Caco-2 (cell line): ENCODE measurements around the gene CYTH4. TPM values are rescaled to one million over a fixed set of nuclear protein-coding genes. Genes with fewer than 3 reads are reported as not detected.

Experiments
- BruUV-seq: library from RNA; stranded (reverse); fragments of 400-500 nt; replicated peaks from 2 replicates; lab custom pipeline; 2021; lab: Mats Ljungman, UMichigan
- CTCF ChIA-PET: fragments of 300-600 bp; sonication (Branson Sonifier 250); formaldehyde crosslinking; loops from one replicate; lab custom pipeline; 2022; ENCODE audit warnings: antibody characterized with exemption; lab: Charles Lee
- POLR2A ChIA-PET: fragments of 300-600 bp; sonication (Branson Sonifier 250); formaldehyde crosslinking; loops from one replicate; lab custom pipeline; 2022; ENCODE audit warnings: antibody characterized with exemption; lab: Charles Lee
- DNase-seq, 2 experiments: peaks; one replicate each; pipeline versions ENCODE4 v3.0.0 to v3.0.0-alpha.2; 2020 to 2022
- H3K27me3 ChIP-seq: replicated peaks from 2 replicates; pipeline ENCODE4 v1.6.0; 2011; ENCODE audit warnings: low read length; ENCODE audit not compliant: control insufficient read depth, insufficient read depth
- H3K36me3 ChIP-seq: 2 replicates; pipeline ENCODE4 v1.5.1; 2011; ENCODE audit warnings: low read length; ENCODE audit not compliant: control insufficient read depth, insufficient read depth
- H3K4me1 ChIP-seq: fragments of 250-450 bp; sonication (Bioruptor Pico); 2 replicates; pipeline ENCODE4 v1.5.1; 2020; ENCODE audit warnings: mild to moderate bottlenecking
- H3K4me3 ChIP-seq: 2 replicates; pipeline ENCODE4 v1.5.1; 2011; ENCODE audit warnings: low read depth, mild to moderate bottlenecking, control low read depth, low read length
- H3K9me3 ChIP-seq: fragments of 250-450 bp; sonication (Bioruptor Pico); 2 replicates; pipeline ENCODE4 v1.5.1; 2020; ENCODE audit warnings: mild to moderate bottlenecking, moderate library complexity
- H3K27ac Mint-ChIP-seq: one replicate; pipeline ENCODE4 v1.8.0; 2022; ENCODE audit warnings: mixed read lengths; ENCODE audit not compliant: unreplicated experiment
- H3K27me3 Mint-ChIP-seq: one replicate; pipeline ENCODE4 v1.8.0; 2022; ENCODE audit warnings: mixed read lengths; ENCODE audit not compliant: insufficient read depth, unreplicated experiment
- H3K36me3 Mint-ChIP-seq: one replicate; pipeline ENCODE4 v1.8.0; 2022; ENCODE audit warnings: mild to moderate bottlenecking, mixed read lengths; ENCODE audit not compliant: insufficient read depth, unreplicated experiment
- H3K4me1 Mint-ChIP-seq: one replicate; pipeline ENCODE4 v1.8.0; 2022; ENCODE audit warnings: low read depth, mixed read lengths; ENCODE audit not compliant: unreplicated experiment
- H3K4me3 Mint-ChIP-seq: one replicate; pipeline ENCODE4 v1.8.0; 2022; ENCODE audit warnings: mild to moderate bottlenecking, moderate library complexity, mixed read lengths; ENCODE audit not compliant: unreplicated experiment
- H3K9me3 Mint-ChIP-seq: one replicate; pipeline ENCODE4 v1.8.0; 2022; ENCODE audit warnings: mixed read lengths; ENCODE audit not compliant: unreplicated experiment
- CTCF ChIP-seq, 2 experiments: fragments of 200-600 bp in 1 of 2; IDR thresholded peaks; 1 replicate in 1 of 2; 2 replicates in 1 of 2; pipeline versions ENCODE4 v1.5.1 to v1.8.0; 2011 to 2022; ENCODE audit warnings: antibody characterized with exemption in 1 of 2, control low read depth in 1 of 2, inconsistent platforms in 1 of 2, low read depth in 1 of 2, low read length in 1 of 2, mild to moderate bottlenecking in 1 of 2, moderate library complexity in 1 of 2; ENCODE audit not compliant: insufficient read depth in 1 of 2, severe bottlenecking in 1 of 2, unreplicated experiment in 1 of 2
- intact Hi-C: fragments of 100-400 bp; cut with micrococcal nuclease; formaldehyde crosslinking; loops from one replicate; pipeline ENCODE4 v1.10.0; 2022; ENCODE audit not compliant: unreplicated experiment
- total RNA-seq: library from RNA; stranded (reverse); gene quantifications from 2 replicates; pipeline ENCODE4 v1.2.3, GENCODE V29; 2022

Gene CYTH4
- total RNA-seq, 1 experiment from 2014 or later: not detected

GRCh38 chr22:37258753-37259401, 23.4 kb upstream of the CYTH4 start:
- Histone ChIP-seq H3K36me3 (no peaks in the 10 kb centered on the region), H3K4me1 (no peaks in the 10 kb centered on the region), H3K9me3 (peaks cover 2% of the 10 kb centered on the region; the same call in 1 of the 2 replicates), H3K4me3 (no peak overlapping the region), H3K27me3 (no peaks in the 10 kb centered on the region; the same call in 1 of the 2 replicates)
- no peak for DNase-seq
- no peak for TF ChIP-seq CTCF (IDR thresholded peaks at IDR 0.05; ENCODE audit: insufficient read depth in 1 of 2, low read depth in 1 of 2, low read length in 1 of 2, severe bottlenecking in 1 of 2, unreplicated experiment in 1 of 2)
- ChIA-PET CTCF (interaction anchor here (1.8 to 2.6 kb wide), 2 partner anchors 33 to 197 kb away, joined by 3 to 10 read pairs; no protein-coding TSS in a partner anchor), POLR2A (no interaction called here)
- Mint-ChIP-seq H3K4me1 (no peaks in the 10 kb centered on the region), H3K9me3 (no peaks in the 10 kb centered on the region), H3K27ac (no peak overlapping the region), H3K27me3 (peaks cover 8% of the 10 kb centered on the region), H3K4me3 (no peak overlapping the region), H3K36me3 (no peaks in the 10 kb centered on the region)
- intact Hi-C loops: no loop called here
- no TSS peak for BruUV-seq

DNA sequence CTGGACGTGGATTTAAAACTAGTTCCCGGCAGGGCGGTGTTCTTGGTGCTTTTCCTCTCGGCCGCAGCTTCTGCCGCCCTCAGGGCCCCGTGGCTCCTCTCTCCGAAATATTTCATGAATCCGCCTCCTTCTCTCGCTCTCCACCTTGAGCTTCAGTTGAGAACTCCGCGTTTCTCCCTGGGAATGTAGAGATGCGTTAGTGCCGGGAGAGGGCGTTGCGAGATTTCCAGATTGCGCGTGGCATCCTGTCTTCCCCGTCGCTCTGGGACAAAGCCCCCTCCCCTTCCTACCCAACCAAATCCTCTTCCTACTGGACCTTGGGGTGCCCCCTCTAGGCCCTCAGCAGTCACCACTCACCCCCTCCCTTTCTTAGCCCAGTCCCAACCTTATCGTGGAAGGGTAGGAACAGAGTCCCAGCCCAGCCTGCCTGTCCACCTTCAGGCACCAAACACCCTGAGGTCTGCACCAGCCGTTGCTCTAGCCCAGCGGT, 22.7 kb upstream of the CYTH4 start:
- CTCF ChIA-PET: interaction anchor here (1.8 to 2.6 kb wide), 2 partner anchors 34 to 196 kb away, joined by 3 to 10 read pairs; no protein-coding TSS in a partner anchor
- DNase-seq: no peak
- Mint-ChIP-seq H3K4me3 (no peak overlapping the region), H3K27ac (no peak overlapping the region), H3K4me1 (no peaks in the 10 kb centered on the region), H3K36me3 (no peaks in the 10 kb centered on the region), H3K27me3 (peaks cover 8% of the 10 kb centered on the region), H3K9me3 (peaks cover 3% of the 10 kb centered on the region)
- POLR2A ChIA-PET: no interaction called here
- intact Hi-C loops: loop anchor here (2.0 kb wide), 1 partner anchor 93 kb away; no protein-coding TSS in a partner anchor
- no TSS peak for BruUV-seq
- Histone ChIP-seq H3K9me3 (peaks cover 9% of the 10 kb centered on the region; the same call in 1 of the 2 replicates), H3K4me3 (no peak overlapping the region), H3K36me3 (no peaks in the 10 kb centered on the region), H3K4me1 (no peaks in the 10 kb centered on the region), H3K27me3 (no peaks in the 10 kb centered on the region; the same call in 1 of the 2 replicates)
- no peak for TF ChIP-seq CTCF (IDR thresholded peaks at IDR 0.05; ENCODE audit: insufficient read depth in 1 of 2, low read depth in 1 of 2, low read length in 1 of 2, severe bottlenecking in 1 of 2, unreplicated experiment in 1 of 2)

GRCh38 chr22:37260155-37260795, 22.0 kb upstream of the CYTH4 start:
- POLR2A ChIA-PET: no interaction called here
- Histone ChIP-seq H3K36me3 (no peaks in the 10 kb centered on the region), H3K4me3 (no peak overlapping the region), H3K27me3 (no peaks in the 10 kb centered on the region; the same call in 1 of the 2 replicates), H3K4me1 (no peaks in the 10 kb centered on the region), H3K9me3 (peaks cover 11% of the 10 kb centered on the region; the same call in 1 of the 2 replicates)
- TF ChIP-seq CTCF (IDR thresholded peaks at IDR 0.05; ENCODE audit: insufficient read depth in 1 of 2, low read depth in 1 of 2, low read length in 1 of 2, severe bottlenecking in 1 of 2, unreplicated experiment in 1 of 2): no peak
- no TSS peak for BruUV-seq
- no peak for DNase-seq
- CTCF ChIA-PET: interaction anchor here (0.5 to 2.6 kb wide), 4 partner anchors 12 to 195 kb away, joined by 3 to 10 read pairs (median 3); no protein-coding TSS in a partner anchor
- H3K4me1 Mint-ChIP-seq: no peaks in the 10 kb centered on the region
- H3K27ac Mint-ChIP-seq: no peak overlapping the region
- intact Hi-C loops: loop anchor here (2.0 kb wide), 1 partner anchor 93 kb away; no protein-coding TSS in a partner anchor
- H3K9me3 Mint-ChIP-seq: peaks cover 6% of the 10 kb centered on the region
- peaks cover 8% of the 10 kb centered on the region for H3K27me3 Mint-ChIP-seq
- no peak overlapping the region for H3K4me3 Mint-ChIP-seq
- no peaks in the 10 kb centered on the region for H3K36me3 Mint-ChIP-seq
